WI38 (cell line): Measurements from ENCODE around the gene TMEM108.

Experiments
- H3K4me3 ChIP-seq: 2 replicates; pipeline ENCODE4 v1.5.1; 2011; ENCODE audit warnings: low read depth, mild to moderate bottlenecking, control low read depth, low read length
- TF ChIP-seq, protein P1 (sequence below): IDR thresholded peaks from 2 replicates; pipeline ENCODE4 v1.5.1; 2012; ENCODE audit warnings: low read depth, mild to moderate bottlenecking, control low read depth, low read length

The TMEM108 gene

DNA sequence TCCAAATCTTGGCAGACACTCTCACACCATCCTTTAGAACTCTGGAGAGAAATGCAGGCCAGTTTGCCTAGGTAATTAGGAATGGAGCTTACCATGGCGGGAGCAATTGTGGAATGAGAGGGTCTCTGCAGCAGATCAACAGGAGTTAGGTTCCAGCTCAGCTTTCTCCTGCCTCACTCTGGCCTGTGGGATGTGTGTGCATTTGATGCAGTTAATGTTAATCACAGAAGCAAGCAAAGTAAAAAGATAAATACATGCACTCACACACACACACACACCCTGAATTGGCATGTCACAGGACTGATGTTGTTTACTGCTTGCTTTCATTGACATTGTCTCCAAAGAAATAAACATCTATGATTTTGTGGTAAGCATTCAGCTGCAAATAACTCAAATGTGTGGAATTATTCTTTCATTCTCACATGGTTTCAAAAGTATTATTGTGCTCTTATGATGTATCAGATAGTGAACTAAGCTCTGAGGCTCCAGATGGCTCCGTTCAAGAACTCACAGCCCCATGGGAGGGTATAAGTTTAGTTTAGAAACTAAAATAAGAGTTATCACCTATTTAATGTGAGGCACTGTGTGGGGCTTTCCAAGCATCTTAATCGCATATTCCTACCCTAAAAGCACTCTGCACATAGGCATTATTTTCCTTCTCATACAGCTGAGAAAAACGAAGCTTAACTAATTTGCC is 330.3 kb downstream of the TMEM108 start:
- no peak overlapping the region for H3K4me3 ChIP-seq
- TF ChIP-seq, protein P1, sequence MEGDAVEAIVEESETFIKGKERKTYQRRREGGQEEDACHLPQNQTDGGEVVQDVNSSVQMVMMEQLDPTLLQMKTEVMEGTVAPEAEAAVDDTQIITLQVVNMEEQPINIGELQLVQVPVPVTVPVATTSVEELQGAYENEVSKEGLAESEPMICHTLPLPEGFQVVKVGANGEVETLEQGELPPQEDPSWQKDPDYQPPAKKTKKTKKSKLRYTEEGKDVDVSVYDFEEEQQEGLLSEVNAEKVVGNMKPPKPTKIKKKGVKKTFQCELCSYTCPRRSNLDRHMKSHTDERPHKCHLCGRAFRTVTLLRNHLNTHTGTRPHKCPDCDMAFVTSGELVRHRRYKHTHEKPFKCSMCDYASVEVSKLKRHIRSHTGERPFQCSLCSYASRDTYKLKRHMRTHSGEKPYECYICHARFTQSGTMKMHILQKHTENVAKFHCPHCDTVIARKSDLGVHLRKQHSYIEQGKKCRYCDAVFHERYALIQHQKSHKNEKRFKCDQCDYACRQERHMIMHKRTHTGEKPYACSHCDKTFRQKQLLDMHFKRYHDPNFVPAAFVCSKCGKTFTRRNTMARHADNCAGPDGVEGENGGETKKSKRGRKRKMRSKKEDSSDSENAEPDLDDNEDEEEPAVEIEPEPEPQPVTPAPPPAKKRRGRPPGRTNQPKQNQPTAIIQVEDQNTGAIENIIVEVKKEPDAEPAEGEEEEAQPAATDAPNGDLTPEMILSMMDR, result no peak

DNA sequence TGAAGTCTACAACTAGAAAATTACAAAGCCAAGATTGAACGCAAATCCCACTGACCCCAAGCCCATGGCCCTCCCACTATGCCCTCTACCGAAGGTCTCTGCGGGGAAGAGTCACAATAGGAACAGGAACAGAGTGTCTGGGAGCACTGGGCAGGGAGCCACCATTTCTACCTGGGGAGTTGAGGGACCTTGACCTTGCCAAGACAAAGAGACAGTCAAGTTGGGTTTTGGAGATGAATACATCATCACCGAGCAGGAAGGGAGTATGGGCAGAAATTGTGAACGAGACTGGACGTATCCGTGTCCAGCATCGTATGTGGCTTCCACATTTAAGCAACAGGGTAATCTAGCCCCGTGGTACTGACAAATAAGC is 330.9 kb downstream of the TMEM108 start:
- H3K4me3 ChIP-seq, result no peak overlapping the region
- TF ChIP-seq, protein P1, result no peak

DNA sequence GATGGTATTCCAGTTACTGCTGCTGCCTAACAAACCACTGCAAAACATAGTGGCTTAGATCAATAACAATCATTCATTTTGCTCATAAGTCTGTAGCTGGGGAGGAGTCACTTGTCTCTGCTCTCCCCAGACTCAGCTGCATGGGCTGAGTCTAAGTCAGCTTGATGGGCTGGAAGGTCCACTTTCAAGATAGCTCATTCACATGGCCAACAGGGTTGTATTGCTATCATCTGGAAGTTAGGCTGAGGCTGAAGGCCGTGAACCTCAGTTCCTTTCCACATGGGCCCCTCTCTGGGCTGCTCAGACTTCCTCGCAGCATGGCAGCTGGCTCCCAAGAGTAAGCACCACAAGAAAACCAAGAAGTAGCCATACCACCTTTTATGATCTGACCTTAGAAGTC is 333.0 kb downstream of the TMEM108 start:
- H3K4me3 ChIP-seq, result no peak overlapping the region
- TF ChIP-seq, protein P1, result no peak

DNA sequence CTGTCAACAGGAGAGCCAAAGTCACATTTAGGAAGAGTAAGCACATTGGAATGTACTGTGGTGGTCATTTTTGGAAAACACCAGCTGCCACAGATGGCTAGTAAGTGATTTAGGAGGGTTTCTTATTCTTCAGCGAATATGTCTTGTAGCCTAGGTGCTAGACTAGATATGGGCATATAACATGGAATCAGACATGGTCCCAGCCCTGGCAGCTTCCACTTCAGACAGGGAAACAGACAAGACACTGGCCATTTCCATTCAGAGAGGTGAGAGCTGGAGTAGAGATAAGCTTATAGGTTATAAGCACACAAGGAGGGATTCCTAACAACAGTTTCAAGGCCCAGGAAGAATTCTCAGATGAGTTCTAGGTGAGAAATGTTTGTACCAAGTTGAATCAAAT is 333.5 kb downstream of the TMEM108 start:
- TF ChIP-seq, protein P1, result no peak
- no peak overlapping the region for H3K4me3 ChIP-seq

DNA sequence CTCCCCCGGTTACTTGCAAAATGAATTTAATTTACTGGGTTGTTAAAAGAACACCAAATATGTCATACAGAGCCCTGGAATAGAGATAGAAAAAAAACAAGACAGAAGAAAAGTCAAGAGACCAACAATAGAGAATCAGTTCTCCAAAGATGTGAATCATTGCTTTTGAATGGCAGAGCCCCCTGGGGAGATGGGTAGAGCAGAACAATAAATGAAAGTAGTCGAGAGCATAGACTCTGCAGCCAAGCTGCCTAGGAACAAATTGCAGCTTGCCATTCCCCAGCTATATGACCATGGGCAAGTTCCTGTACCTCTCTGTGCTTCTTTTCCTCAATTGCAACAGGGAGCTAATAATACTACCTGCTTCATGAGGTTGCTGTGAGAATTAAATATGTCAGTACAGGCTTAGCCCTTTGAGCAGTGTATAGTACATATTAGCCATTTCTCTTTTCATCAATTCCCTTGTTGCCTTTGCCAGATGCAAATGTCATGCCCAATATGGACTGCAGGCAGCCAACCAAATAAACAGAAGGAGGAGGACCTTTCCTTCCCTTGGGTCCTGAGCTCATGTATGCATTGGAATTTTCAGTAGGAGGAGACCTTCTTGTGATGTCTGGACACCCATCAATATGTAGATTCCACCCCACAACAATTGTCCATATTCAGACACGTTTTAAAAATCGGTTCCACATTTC is 336.7 kb downstream of the TMEM108 start:
- H3K4me3 ChIP-seq, result no peak overlapping the region
- TF ChIP-seq, protein P1, result no peak

DNA sequence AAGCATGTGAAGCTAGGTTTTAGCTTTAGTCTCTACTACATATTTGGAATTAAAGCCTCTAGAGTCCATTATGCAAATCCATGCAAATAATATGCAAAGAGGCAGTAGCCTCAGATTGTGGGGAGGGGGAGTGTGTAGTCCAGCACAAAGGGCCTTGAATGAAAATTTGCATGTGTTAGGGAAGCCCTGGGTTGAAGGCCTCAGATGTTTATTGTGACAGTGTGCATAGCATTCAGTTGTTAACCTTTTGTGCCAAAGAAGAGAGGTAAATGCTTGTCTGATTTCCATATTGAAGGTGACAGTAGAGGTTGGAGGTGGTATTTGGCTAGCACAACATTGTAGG is 337.2 kb downstream of the TMEM108 start:
- TF ChIP-seq, protein P1, result no peak
- H3K4me3 ChIP-seq, result no peak overlapping the region

DNA sequence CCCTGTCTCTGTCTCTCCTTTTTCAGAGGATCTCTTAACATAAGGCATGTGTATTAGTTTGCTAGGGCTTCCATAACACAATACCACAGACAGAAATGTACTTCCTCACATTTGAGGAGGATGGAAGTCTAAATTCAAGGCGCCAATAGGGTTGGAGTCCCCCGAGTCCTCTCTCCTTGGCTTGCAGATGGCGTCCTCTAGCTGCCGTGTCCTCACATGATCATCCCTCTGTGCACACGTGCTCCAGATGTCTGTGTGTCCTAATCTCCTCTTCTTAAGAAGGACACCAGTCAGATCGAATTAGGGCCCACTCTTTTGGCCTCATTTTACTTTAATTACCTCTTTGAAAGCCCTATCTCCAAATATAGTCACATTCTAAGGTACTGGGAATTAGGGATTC is 338.6 kb downstream of the TMEM108 start:
- H3K4me3 ChIP-seq, result no peak overlapping the region
- TF ChIP-seq, protein P1, result no peak
